NCI-H345 (cell line): ENCODE measurements around the gene PIK3CB.
A peak's percentile ranks its signal among the peaks of the same experiment; 100 is the strongest.

Source experiments
- DNase-seq: peaks from one replicate; lab custom pipeline; 2025; lab: John Stamatoyannopoulos, UW

PIK3CB gene

DNA sequence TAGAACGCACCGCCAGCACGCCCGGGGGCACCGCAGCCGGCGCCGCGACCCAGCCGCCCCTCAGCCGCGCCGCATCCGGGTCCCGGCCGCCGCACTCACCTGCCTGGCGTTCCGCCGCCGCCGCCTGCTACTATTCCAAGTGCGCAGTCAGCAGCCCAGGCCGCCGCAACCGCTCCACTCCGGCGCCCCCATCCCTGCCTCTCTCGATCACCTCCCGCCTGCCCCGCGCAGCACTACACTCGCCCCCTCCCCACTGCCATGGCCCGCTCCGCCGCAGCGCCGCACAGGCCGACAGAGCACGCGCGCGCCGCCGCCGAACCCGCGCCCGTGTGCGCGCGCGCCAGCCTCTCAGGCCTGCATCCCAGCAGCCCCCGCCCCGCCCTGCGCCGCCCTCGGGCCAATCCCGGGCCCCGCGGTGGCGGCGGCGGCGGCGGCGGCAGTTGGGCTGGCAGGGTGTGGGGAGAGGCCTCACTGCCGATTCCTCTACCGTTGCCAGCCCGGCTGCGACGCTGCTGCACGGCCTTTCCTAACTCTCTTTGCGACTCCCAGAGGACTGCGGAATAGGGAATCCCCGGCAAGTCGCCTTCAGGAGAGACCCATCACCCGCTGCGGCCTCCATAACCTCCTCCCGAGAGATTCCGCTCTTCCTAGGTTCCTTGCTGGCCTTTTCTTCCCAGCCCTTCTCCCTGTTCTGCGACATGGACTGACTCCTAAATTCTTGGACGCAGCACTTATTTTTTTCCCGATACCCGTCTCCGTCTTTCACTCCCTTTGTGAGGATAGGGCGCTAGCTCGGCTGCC, at the start of gene PIK3CB:
TSS of gene PIK3CB (minus strand) at position 333 of the 801 bp plus-strand sequence. CDS start 75,585 bp downstream, outside the sequence.
- peak; percentile 89 for DNase-seq

DNA sequence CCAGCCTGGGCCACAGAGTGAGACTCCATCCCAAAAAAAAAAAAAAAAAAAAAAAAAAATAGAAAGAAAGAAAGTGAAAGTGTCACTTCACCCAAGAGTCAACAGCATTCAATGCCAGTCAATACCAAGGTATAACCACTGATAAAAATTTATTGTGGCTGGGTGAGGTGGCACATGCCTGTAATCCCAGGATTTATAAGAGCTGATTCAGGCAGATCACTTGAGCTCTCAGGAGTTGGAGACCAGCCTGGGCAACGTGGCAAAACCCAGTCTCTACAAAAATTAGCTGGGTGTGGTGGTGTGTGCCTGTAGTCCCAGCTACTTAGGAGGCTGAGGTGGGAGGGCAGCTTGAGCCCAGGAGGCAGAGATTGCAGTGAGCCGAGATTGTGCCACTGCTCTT, 46.5 kb upstream of the PIK3CB start:
- no peak for DNase-seq

DNA sequence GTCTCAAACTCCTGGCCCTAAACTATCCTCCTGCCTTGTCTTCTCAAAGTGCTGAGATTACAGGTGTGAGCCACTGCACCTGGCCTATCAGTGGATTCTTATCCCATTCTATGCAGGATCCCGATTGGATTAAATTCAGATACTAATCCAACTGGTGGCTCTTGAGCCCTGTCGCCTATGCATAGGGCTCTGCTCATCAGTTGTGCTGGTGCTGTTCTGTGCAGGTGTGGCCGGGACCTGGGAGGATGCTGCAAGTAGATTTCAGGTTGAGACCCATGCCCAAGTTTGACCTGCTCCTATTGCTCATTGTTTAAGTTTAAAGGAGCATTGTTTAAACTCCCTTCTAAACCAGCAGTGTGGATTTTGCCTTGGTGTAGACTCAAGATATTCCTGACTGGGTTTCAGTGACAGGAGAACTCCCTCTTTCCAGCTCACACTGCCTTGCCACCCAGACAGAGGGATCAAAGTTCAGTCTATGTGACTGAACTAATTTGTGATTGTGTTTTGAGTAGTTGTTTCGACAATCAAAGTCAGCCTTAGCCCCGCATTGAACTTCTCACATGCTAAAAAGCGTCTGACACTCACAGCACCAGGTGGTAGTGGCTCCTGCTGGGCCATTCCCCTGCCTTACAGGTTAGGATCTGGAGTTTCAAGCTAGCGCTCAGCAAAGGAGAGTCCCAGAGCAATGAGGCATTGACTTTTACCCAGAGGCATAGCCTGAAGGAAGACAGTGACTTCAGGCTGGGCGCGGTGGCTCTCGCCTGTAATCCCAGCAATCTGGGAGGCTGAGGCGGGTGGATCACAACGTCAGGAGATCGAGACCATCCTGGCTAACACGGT, 45.0 kb upstream of the PIK3CB start:
- DNase-seq = no peak

DNA sequence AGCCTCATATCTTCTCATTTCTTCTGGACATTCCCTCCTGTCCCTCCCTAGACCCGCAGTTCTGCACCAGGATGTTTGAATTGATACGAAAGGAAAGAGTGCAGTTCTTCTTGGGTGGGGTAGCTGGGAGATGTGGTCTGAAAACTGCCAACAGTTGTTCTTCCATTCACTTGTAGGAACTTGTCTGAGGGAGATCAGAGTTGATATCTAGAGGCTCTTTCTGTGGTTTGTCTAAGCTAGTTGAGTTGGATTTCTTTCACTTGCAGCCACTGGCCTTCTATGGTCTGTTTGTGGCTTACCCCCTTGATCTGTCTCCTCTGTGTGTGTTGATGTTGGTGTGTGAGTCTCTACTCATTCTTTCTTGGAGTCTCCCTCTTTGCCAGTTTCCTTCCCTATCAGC, 42.5 kb upstream of the PIK3CB start:
- no peak for DNase-seq

DNA sequence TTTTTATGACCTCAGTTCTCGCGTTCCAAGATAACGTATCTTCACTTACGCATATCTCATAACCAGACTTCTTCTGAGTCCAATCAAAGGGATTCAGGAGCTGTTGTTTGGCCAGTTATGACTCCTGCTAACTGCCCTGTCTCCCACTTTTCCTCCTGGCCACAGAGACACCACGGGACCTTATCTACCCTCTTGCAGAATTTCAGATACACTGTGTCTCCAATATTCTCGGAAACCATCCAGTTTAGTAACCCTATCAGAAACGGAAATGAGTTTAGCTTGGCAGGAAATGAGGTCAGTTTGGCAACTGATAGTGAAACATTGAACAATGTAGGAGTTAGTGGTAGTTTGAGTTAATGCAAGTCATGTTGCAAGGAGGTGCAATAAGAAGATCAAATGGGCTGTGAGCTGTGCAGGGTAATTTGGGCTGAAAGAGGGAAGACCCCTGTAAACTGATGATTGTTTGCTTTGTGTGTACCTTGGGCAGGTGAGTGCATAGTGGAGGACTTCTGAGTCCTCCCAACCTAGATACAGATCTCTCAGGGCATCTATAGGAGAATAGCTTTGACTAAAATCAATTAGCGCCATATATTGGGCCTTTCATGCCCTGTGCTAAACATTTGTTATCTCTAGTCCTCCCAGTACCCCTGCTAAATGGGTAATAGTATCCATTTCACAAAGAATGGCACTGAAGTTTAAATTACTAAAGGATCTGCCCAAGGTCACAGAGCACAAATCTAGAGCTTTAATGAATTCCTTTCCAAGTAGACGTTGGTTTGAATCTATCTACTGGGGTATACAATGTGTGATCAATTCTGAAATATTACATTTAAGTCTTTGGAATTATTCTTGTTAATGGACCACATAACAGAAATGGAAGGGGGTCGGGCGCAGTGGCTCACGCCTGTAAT, 41.3 kb upstream of the PIK3CB start:
- no peak for DNase-seq

DNA sequence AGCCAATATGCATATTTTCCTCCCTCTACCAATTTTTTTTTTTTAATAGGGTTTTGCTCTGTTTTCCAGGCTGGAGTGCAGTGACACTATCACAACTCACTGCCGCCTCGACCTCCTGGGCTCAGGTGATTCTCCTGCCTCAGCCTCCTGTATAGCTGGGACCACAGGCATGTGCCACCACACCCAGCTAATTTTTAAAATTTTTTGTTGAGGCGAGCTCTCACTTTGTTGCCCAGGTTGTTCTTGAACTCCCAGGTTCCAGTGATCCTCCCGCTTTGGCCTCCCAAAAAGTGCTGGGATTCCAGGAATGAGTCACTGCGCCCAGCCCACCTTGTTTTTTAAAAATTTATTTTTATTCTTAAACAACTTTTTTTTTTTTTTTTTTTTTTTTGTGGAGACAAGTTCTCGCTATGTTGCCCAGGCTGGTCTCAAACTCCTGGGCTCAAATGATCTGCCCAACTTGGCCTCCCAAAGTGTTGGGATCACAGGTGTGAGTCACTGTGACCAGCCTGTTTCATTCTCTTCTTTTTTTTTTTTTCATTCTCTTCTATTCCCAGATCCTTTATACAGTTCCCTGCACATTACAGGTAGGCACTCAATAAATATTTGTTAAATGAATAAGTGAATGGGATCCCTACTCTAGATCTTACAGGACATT, 40.5 kb upstream of the PIK3CB start:
- DNase-seq = no peak

DNA sequence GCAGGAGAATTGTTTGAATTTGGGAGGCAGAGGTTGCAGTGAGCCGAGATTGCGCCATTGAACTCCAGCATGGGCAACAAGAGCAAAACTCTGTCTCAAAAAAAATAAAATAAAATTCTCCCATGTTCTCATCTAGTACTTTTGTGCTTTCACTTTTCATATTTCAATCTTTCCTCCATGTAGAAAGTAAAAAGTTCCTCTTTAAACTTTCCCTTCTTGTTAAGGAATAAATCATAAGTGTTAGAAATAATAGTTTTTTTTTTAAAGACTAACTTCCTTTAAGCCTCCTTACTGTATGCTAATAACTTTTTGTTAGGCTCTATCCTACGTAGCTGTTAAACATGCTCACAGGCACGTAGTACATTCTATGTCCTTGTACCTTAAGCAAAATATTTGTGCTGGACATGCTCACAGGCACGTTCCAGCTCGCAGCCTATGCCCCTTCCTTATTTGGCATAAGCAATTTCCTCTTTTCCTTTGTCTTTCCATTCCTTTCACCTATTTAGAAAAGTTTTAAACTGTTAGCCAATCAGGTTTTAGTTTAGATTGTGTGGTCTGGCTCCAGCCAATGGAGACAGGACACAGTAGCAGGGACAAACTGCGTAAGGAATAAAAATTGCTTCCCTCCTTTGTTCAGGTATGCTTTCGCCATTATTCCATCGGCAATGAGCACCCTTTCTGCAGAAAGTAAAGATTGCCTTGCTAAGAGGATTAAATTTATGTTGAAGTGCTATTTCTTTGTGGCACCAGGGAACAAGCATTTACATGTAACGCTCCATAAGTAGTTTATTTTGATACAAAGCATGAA, 38.9 kb upstream of the PIK3CB start:
- no peak for DNase-seq

DNA sequence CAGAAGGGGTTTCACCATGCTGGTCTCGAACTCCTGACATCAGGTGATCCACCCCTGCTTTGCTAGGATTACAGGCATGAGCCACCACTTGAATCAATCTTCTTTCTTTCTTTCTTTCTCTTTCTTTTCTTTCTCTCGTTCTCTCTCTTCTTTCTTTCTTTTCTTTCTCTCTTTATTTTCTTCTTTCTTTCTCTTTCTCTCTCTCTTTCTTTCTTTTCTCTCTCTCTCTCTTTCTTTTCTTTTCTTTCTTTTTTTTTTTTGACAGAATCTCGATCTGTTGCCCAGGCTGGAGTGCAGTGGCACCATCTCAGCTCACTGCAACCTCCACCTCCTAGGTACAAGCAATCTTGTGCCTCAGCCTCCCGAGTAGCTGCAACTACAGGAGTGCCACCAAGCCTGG, 37.9 kb upstream of the PIK3CB start:
- no peak for DNase-seq

DNA sequence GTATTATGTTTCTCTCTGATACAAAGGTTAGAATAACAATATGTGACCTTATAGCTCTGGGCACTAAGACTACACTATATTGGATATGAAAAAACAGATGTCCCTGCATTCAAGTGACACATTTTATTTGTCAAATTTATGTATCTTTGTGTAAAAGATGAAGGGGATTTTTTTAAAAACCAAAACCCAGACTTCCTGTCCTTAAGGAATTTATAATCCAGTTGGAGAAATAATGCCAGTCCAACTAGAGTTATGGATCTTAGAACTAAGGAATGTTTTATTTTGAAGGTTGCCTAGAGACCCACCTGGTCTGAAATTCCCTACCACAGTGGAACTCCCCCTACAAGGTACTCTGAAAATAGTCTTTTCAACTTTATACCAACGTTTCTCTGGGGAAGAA, 33.3 kb upstream of the PIK3CB start:
- no peak for DNase-seq

DNA sequence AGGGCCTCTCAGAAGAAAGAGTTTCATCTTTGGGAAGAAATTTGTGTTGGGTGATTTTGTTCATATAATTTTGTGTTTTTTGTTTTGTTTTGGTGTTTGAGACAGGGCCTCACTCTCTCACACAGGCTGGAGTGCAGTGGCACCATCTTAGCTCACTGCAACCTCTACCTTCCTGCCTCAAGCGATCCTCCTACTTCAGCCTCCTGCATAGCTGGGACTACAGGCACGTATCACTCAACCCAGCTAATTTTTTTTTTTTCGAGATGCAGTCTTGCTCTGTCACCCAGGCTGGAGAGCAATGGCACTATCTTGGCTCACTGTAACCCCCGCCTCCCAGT, 29.0 kb upstream of the PIK3CB start:
- DNase-seq = no peak

DNA sequence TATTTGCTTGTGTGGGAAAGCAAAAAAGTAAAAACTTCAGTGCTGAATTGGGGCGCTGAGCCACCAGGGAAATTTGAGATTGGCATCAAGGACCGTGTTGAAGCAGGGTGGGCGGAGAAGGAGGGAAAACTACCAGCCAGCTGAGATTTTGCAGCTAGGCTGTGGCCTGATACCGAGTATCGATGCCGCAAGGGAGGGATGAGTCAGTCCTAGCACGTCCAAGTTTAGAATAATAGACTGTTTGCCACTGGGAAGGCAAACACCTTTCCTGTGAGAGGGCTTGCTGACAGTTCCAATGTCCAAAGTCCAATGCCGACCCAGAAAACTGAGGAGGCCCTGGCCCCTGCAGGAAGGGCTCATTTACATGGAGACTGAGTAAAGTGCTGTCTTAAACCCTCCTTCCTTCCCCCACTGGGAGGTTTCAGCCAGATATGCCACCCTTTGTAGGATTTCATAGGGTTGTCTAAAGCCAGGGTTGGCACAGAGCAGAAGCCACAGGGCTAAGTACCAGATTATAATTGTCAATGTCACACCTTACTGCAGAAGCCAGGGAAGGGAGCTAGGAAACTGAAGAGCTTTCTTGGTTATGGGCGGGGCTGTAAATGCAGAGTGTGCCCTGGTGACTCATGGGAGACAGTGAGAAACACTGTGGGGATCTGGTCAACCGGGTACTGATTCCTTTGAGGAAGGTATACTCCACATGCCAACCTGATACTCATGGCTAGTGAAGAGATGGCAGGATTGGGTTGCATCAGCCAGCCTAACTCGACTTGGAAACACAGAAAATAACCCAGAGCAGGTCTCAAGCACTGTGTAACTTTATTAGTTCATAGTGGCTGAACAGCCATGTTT, 28.4 kb upstream of the PIK3CB start:
- DNase-seq = no peak

DNA sequence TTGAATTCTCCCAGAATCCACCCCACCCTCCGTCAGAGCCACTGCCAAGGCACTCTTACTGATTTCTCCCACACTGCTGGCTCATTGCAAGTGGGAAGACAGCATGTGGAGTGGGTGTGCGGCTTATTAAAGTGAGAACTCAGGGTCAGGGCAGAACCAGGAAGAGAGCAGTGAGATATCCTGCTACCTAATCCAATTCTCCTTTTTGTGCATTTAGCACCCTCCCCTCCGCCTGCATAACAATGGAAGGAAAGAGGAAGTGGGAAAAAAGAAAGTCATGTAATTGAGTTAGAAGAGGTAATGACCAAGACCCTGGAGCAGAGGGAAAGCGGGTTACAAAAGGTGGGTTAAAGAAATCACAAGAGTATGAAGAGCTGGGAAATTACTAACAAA, 27.8 kb upstream of the PIK3CB start:
- no peak for DNase-seq

DNA sequence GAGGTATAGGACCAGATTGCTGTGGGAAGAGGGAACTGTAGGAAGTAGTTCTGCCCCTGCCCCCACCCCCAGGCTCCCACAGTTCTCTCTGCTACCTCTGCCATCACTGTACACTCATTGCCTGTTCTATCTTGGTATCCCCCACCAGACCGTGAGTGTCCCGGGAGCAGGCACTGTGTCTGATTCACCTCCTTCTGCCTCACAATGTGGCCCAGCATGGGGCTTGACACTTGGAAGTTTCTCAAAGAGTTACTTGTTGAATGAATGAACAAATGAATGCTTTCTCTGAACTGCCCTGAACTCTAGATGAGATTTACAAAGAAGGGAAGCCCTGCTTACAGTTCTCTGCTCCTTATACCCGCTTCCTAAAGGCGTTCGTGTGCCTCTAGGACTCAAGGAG, 27.1 kb upstream of the PIK3CB start:
- DNase-seq = no peak

DNA sequence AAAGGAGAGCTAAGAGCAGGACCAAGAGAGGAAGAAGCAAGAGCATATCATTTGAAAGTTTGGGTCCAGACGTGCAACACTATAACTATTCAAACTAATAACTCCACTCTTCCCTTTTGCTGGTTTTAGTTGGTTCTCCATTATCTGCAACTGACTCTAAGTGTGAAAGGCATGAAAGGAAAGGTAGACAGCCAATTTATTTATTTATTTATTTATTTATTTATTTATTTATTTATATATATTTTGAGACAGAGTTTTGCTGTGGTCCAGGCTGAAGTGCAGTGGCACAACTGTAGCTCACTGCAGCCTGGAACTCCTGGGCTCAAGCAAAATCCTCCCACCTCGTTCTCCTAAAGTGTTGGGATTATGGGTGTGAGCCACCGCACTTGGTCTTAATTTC, 22.1 kb upstream of the PIK3CB start:
- no peak for DNase-seq

DNA sequence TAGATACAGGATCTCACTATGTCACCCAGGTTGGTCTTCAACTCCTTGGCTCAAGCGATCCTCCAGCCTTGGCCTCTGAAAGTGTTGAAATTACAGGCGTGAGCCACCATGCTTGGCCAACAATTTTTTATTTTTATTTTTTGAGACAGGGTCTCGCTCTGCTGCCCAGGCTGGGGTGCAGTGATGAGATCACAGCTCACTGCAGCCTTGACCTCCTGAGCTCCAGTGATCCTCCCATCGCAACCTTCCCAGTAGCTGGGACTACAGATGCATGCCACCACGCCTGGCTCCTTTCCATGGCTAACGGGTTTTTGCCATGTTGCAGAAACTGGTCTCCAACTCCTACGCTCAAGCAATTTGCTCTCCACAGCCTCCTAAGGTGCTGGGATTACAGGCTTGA, 20.2 kb upstream of the PIK3CB start:
- DNase-seq = no peak

DNA sequence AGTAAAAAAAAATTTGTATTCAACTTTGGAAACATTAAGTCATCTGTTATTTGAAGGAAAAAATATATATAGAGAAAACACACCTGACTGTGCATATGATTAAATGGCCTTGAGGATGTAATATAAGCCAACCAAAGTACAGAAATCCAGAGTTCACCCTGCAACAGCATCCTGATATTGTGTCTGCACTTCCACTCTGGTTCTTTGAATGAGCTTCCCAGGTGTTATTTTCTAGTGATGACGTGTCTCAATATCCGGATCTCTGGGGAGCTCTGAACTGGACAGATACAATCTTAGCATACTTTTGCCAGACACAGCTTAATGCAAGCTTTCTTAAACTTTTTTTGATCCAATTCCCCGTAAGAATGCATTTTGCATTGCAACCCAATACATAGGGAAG, 19.5 kb upstream of the PIK3CB start:
- DNase-seq = no peak

DNA sequence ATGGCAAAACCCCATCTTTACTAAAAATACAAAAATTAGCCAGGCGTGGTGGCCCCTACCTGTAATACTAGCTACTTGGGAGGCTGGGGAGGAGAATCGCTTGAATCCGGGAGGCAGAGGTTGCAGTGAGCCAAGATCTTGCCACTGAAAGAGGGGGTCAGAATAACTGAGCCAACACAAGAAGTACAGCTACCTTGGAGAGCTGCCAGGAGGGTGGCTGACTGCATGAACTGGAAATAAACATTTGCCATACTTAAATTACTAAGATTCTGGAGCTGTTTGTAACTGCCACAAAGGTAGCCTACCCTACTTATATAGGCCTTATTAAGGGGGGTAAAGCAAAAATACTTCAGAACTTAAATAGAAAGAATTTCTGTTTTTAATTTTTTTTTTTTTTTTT, 15.4 kb upstream of the PIK3CB start:
- no peak for DNase-seq

DNA sequence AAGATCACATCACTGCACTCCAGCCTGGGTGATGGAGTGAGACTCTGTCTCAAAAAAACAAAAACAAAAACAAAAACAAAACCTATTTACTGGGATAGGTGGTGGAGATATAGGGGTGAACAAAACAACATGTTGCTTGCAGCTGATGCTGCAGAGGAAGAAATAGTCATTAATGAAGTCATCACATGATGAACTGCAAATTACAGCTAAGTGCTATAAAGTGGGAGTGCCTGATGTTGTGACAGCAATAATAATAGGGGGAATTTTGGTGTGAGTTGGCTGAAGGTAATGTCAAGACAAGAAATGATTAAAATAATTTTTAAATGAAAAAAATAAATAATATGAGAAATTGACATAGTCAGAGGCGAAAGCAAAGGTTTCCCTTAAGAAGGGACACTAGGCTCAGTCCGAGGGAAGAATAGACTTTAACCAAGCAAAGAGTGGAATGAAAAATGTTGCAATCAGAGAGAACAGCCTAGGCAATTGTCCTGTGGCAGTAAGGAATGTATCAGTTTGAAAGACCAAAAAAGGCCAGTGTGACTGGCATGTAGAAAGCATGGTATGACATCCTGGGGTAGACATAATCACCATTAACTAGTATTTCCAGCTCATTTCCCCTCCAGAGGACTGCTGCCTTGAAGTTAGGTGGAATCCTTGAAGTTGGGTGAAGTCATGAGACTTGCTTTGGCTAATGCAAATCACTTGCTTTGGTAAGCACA, 14.7 kb upstream of the PIK3CB start:
- no peak for DNase-seq

DNA sequence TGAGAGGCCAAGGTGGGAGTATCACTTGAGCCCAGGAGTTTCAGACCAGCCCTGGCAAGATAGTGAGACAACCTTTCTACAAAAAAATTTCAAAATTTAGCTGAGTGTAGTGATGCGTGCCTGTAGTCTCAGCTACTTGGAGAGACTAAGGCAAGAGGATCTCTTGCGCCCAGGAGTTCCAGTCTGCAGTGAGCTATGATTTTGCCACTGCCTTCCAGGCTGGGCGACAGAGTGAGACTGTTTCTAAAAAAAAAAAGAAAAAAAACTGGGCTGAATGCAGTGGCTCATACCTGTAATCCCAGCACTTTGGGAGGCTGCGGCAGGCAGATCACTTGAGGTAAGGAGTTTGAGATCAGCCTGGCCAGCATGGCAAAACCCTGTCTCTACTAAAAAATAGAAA, 14.0 kb upstream of the PIK3CB start:
- no peak for DNase-seq
